OCI-LY7 (cell line): Measurements from ENCODE around the gene CST3. TPM values are rescaled to one million over a fixed set of nuclear protein-coding genes. Genes with fewer than 3 reads are reported as not detected.

ENCODE experiments used
- BruUV-seq: library from RNA; stranded (reverse); fragments of 400-500 nt; replicated peaks from 2 replicates; lab custom pipeline; 2021; lab: Mats Ljungman, UMichigan
- CTCF ChIA-PET: fragments of 300-600 bp; sonication (Branson Sonifier 250); formaldehyde crosslinking; loops from one replicate; lab custom pipeline; 2022; ENCODE audit warnings: antibody characterized with exemption; ENCODE audit not compliant: unreplicated experiment; lab: Charles Lee
- POLR2A ChIA-PET: fragments of 300-600 bp; sonication (Branson Sonifier 250); formaldehyde crosslinking; loops from one replicate; lab custom pipeline; 2022; ENCODE audit warnings: antibody characterized with exemption; lab: Charles Lee
- DNase-seq: peaks from one replicate; pipeline ENCODE4 v3.0.0-alpha.2; 2015; ENCODE audit warnings: low spot score
- H2AFZ ChIP-seq: fragments of 200-600 bp; sonication (generic), shearing (Covaris generic); 2 replicates; pipeline ENCODE4 v1.6.1; 2014; ENCODE audit warnings: mild to moderate bottlenecking, antibody characterized with exemption, low read length, moderate library complexity
- H3K27ac ChIP-seq: fragments of 200-600 bp; sonication (generic); 2 replicates; pipeline ENCODE4 v1.5.1; 2014; ENCODE audit warnings: mixed run types, low read depth, mild to moderate bottlenecking, moderate library complexity, low read length, inconsistent platforms; ENCODE audit not compliant: poor library complexity, severe bottlenecking
- H3K36me3 ChIP-seq: fragments of 200-600 bp; sonication (generic); 2 replicates; pipeline ENCODE4 v1.6.1; 2014; ENCODE audit warnings: mild to moderate bottlenecking, antibody characterized with exemption, low read length, moderate library complexity, mixed read lengths; ENCODE audit not compliant: insufficient read depth
- H3K4me1 ChIP-seq: fragments of 200-600 bp; sonication (generic); 2 replicates; pipeline ENCODE4 v1.5.1; 2014; ENCODE audit warnings: mild to moderate bottlenecking, low read length; ENCODE audit not compliant: insufficient read depth, poor library complexity, severe bottlenecking
- H3K4me2 ChIP-seq: fragments of 200-600 bp; sonication (generic); 2 replicates; pipeline ENCODE4 v1.6.1; 2014; ENCODE audit warnings: mild to moderate bottlenecking, low read length
- H3K4me3 ChIP-seq: fragments of 200-600 bp; sonication (generic); 2 replicates; pipeline ENCODE4 v1.5.1; 2014; ENCODE audit warnings: mild to moderate bottlenecking, low read depth, low read length; ENCODE audit not compliant: poor library complexity, severe bottlenecking
- H3K79me2 ChIP-seq: fragments of 200-600 bp; sonication (generic); 2 replicates; pipeline ENCODE4 v1.6.1; 2016; ENCODE audit warnings: low read depth, mild to moderate bottlenecking, low read length, moderate library complexity, mixed read lengths; ENCODE audit not compliant: insufficient read depth
- H3K9me2 ChIP-seq: fragments of 200-600 bp; sonication (generic); 2 replicates; pipeline ENCODE4 v1.6.1; 2016; ENCODE audit warnings: mild to moderate bottlenecking, low read length, mixed read lengths; ENCODE audit not compliant: insufficient read depth
- H3K9me3 ChIP-seq: fragments of 200-600 bp; sonication (generic); 2 replicates; pipeline ENCODE4 v1.6.1; 2014; ENCODE audit warnings: mild to moderate bottlenecking, mixed run types, low read length, mixed read lengths
- H4K20me1 ChIP-seq: fragments of 200-600 bp; sonication (generic); 2 replicates; pipeline ENCODE4 v1.6.1; 2014; ENCODE audit warnings: mild to moderate bottlenecking, antibody characterized with exemption, low read length, moderate library complexity, mixed read lengths; ENCODE audit not compliant: insufficient read depth
- CTCF ChIP-seq: fragments of 200-600 bp; sonication (generic); conservative IDR thresholded peaks from 2 replicates; pipeline ENCODE4 v1.5.1; 2014; ENCODE audit warnings: mild to moderate bottlenecking, antibody characterized with exemption, low read length, moderate library complexity, mixed read lengths
- EZH2phosphoT487 ChIP-seq: fragments of 200-600 bp; sonication (generic); IDR thresholded peaks from 2 replicates; pipeline ENCODE4 v1.6.1; 2018; ENCODE audit warnings: low read depth, borderline replicate concordance, mild to moderate bottlenecking, mixed run types, antibody characterized with exemption, low read length, moderate library complexity, mixed read lengths
- intact Hi-C: fragments of 100-400 bp; cut with micrococcal nuclease; formaldehyde crosslinking; loops from one replicate; pipeline ENCODE4 v1.10.0; 2022; ENCODE audit not compliant: unreplicated experiment
- total RNA-seq, 2 experiments: library from RNA; depleted of rRNA in 1 of 2; stranded (reverse); fragments of >200 nt in 1 of 2; shearing (Covaris generic) in 1 of 2; gene quantifications; 2 replicates each; pipeline ENCODE4 v1.2.3, GENCODE V29; 2014 to 2022

The CST3 gene
- total RNA-seq, 2 experiments from 2014 or later: not detected

DNA sequence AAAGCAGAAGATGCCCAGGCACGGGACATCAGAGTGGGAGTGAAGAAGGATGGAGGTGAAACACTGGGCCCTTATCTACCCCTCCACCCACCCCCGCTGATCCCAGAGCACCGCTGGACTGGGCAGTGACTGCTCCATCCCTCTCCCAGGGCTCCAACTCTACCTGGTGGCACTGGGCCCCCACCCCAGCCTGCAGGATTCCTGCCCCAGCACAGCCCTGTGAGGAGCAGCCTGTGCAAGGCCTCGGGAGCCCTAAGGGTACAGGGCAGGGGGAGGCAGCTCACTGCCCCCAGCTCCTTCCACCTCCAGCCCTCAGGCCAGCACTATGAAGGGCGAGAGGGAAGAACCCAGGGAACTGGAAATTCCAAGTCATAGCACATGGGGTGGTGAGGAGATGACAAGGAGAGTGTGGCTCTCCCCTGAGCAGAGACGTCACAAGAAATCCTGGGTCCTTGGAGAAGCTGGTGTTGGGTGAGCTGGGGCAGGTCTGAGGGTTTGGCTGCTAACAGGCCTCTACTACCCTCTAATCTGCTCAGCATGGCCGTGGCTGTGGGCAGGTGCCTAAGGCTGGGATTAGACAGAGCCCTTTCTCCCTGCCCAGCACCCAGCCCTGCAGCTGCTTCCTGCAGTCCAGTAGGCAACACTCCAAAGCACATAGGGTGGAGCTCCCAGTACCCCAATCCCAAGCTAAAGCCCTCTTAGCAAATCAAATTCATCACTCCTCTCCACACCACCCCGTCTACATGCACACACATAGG is 3.5 kb downstream of the CST3 start:
- Histone ChIP-seq H3K4me1 (no peaks in the 10 kb centered on the region), H3K4me3 (no peak overlapping the region), H4K20me1 (no peaks in the 10 kb centered on the region), H3K4me2 (no peak overlapping the region), H3K9me2 (no peaks in the 10 kb centered on the region), H2AFZ (no peak overlapping the region), H3K27ac (no peak overlapping the region), H3K79me2 (no peaks in the 10 kb centered on the region), H3K36me3 (no peaks in the 10 kb centered on the region), H3K9me3 (no peaks in the 10 kb centered on the region)
- CTCF ChIA-PET: no interaction called here
- intact Hi-C loops: no loop called here
- POLR2A ChIA-PET: interaction anchor here (0.6 kb wide), 1 partner anchor 15 kb away, joined by 3 read pairs; no protein-coding TSS in a partner anchor
- no peak for TF ChIP-seq EZH2phosphoT487
- TF ChIP-seq CTCF: no peak
- BruUV-seq: no TSS peak
- no peak for DNase-seq

DNA sequence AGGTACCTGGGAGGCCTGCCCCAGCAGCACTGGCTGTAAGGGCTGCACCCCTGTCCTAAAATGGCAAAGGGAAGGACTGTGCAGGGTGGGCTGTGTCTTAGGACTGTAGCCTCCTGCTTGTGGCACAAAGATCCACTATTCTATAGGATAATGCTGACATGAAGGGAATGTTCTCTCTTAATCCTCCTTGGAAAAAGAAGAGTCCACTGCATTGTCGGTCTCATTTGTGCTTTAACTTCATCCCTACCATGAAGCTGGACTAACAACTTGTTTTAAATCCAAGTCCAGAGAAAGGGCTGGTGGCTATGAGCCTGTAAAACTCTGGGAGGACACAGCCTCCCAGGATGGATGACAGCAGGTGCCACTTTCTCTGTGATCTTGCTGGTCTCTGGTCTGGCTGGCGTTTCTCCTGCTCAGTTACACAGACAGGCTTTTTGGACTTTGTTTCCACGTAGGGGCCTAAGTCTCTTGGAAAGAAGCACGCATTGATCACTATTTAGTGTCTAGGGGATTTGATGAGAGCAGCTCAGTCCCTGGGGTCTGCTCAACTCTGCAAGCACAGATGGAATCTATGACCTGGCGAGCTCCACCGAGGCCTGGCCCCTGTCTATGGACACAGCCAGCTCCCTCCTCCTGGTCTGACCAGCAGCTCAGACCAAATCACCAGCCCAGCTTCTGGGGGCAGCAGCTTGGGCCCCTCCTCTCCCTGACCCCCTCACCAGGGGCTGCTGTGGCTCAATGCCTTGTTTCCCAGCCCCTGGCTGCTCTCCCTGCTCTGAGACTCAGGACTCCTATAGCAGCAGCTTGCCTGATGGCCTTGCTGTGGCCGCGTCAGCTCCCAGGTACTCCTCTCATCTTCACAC is 4.8 kb downstream of the CST3 start:
- H2AFZ ChIP-seq: no peak overlapping the region
- H3K4me1 ChIP-seq: no peaks in the 10 kb centered on the region
- POLR2A ChIA-PET: no interaction called here
- H3K9me3 ChIP-seq: no peaks in the 10 kb centered on the region
- H3K4me2 ChIP-seq: no peak overlapping the region
- CTCF ChIA-PET: no interaction called here
- H3K36me3 ChIP-seq: no peaks in the 10 kb centered on the region
- intact Hi-C loops: no loop called here
- H3K9me2 ChIP-seq: no peaks in the 10 kb centered on the region
- no peak overlapping the region for H3K4me3 ChIP-seq
- no peak for DNase-seq
- no peak overlapping the region for H3K27ac ChIP-seq
- TF ChIP-seq CTCF: no peak
- no peak for TF ChIP-seq EZH2phosphoT487
- H3K79me2 ChIP-seq: no peaks in the 10 kb centered on the region
- BruUV-seq: no TSS peak
- no peaks in the 10 kb centered on the region for H4K20me1 ChIP-seq
